C4-2B (cell line): ENCODE data around the gene OR51M1.

ENCODE experiments used
- ZFX ChIP-seq: fragments of 450-650 bp; IDR thresholded peaks from 2 replicates; pipeline ENCODE4 v1.6.1; 2017
- TF ChIP-seq, protein P1 (sequence below): fragments of 450-650 bp; conservative IDR thresholded peaks from 2 replicates; pipeline ENCODE4 v1.5.1; 2017; ENCODE audit warnings: mild to moderate bottlenecking

DNA sequence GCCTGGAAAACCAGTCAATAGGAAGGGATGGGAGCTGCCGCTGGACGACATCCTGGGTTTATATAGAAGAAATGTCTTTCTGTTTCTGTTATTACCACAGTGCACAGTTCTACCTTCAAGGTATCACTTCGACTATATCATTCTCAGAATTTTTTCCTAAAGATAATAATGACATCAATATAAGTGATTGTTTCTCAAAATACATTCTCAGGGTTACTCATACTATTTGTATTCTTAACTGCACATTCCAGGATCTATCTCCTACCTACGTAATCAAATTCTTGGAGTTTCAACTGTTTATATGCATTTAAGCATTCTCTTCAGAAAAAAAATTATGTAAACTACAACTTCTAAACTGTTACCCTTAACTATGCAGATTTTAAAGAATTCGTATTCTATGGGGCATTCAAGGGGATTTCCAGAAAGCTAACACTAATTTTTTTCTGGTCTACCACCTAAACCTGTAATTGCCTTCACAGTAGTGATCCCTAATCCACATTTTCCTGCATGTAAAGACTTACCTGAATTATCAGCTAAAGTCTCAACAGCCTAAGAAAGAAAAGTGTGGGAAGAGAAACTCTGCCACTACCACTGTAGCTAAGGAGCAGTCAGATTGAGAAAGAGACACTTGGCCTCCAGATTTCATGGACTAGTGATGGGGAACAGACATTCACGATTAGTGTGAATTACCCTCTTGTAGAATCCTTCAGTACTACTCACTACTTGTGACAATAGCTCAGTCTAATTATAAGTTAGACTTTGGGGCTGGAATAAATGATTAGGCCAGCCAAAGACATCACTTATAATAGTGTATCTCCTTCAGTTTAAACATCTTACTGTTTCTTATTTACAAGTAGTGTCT, 39.9 kb upstream of the OR51M1 start, which contains the start of gene OR51B5:
- TF ChIP-seq, protein P1, sequence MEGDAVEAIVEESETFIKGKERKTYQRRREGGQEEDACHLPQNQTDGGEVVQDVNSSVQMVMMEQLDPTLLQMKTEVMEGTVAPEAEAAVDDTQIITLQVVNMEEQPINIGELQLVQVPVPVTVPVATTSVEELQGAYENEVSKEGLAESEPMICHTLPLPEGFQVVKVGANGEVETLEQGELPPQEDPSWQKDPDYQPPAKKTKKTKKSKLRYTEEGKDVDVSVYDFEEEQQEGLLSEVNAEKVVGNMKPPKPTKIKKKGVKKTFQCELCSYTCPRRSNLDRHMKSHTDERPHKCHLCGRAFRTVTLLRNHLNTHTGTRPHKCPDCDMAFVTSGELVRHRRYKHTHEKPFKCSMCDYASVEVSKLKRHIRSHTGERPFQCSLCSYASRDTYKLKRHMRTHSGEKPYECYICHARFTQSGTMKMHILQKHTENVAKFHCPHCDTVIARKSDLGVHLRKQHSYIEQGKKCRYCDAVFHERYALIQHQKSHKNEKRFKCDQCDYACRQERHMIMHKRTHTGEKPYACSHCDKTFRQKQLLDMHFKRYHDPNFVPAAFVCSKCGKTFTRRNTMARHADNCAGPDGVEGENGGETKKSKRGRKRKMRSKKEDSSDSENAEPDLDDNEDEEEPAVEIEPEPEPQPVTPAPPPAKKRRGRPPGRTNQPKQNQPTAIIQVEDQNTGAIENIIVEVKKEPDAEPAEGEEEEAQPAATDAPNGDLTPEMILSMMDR = no peak
- TF ChIP-seq ZFX = no peak
